ENCODE data around the gene KRTAP1-3.
"Not testable (repeated sequence)": the region's sequence is repeated elsewhere in the genome, so short reads cannot be mapped to it uniquely, and the experiment has no call there.

KRTAP1-3 gene

GRCh38 chr17:41034346-41034935 lies at the start of gene KRTAP1-3:
Gene KRTAP1-3, minus strand, starts transcription at chr17:41034874. Its CDS starts 53 bp downstream, at chr17:41034821.
- in situ Hi-C loops (cut with MboI; ENCODE audit: low sequenced_read_pairs): not testable (repeated sequence)

- in situ Hi-C loops (cut with MboI; ENCODE audit: low sequenced_read_pairs): not testable (repeated sequence)
Observed at GRCh38 chr17:41084100-41084856, 49.6 kb upstream of the KRTAP1-3 start, which contains the start of gene KRTAP4-7. Gene KRTAP4-7, plus strand, starts transcription at chr17:41084150. Its CDS starts 57 bp downstream, at chr17:41084207.

DNA sequence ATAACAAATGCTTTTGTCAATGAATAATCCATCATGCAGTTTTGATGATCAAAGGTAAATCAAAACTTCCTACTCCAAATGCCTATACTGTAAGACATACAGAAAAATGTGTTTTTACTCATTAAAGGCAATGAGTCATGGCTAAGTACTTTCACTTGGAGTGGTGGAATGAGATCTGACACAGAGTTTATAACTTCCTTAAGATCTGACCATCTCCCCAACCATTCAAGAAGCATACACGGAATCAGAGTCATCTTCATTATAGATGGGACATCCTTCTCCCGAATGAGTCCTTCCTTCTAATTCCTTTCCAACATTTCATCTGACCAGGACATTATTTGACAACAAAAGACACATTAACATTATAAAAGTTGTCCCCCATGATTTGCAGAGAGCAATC lies 48.8 kb upstream of the KRTAP1-3 start:
- in situ Hi-C loops (cut with MboI; ENCODE audit: low sequenced_read_pairs): not testable (repeated sequence)

- in situ Hi-C loops (cut with MboI; ENCODE audit: low sequenced_read_pairs): no loop called here
Observed at GRCh38 chr17:41082626-41083025, 48.0 kb upstream of the KRTAP1-3 start.

GRCh38 chr17:41076788-41077187 lies 42.1 kb upstream of the KRTAP1-3 start:
- in situ Hi-C loops (cut with MboI; ENCODE audit: low sequenced_read_pairs): no loop called here

DNA sequence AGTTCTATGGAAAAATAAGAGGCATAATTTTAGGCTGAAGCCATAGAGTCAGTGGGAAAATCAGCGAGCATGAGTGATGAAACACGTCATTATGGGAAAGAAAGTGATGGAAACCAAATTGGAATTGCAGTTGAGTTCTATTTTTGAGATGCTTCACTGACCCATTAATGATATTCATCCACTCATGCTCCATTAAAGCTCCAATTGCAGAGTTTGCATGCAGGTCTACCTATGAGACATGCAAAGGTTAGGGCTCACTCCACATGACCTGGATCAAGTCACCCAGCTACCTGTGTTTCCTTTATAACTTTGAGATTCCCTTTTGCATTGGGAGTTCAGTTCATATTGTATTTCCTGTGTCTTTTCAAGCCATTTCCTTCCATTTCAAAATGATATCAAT lies 39.0 kb upstream of the KRTAP1-3 start:
- in situ Hi-C loops (cut with MboI; ENCODE audit: low sequenced_read_pairs): no loop called here

DNA sequence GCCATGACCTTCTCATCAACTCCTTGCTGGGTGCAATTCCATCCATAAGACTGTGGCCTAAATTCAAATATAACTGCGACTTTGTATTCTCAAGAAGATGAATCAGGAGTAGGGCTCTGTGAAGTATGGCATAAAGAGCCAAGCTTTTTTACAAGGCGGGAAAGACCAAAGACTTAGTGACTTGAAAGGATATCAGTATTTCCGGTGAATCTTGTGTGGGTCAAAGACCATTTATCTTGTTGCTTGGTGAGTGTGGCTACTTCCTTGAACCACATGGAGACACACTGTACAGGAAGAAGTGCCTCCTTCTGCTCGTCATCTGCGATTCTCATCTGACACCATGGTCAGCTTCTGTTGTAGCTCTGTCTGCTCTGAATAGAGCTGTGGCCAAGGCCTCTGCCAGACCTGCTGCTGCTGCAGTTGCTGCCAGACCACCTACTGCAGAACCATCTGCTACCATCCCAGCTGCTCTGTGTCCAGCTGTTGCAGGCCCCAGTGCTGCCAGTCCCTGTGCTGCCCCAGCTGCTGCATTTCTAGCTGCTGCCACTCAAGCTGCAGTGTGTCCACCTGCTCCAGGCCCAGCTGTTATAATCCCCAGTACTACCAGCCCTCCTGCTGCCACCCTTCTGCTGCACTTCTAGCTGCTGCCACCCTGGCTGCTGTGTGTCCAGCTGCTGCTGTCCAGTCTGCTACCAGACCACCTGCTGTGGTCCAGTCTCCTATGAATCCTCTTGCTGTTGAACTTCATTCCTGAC lies 37.1 kb upstream of the KRTAP1-3 start:
- in situ Hi-C loops (cut with MboI; ENCODE audit: low sequenced_read_pairs): no loop called here

DNA sequence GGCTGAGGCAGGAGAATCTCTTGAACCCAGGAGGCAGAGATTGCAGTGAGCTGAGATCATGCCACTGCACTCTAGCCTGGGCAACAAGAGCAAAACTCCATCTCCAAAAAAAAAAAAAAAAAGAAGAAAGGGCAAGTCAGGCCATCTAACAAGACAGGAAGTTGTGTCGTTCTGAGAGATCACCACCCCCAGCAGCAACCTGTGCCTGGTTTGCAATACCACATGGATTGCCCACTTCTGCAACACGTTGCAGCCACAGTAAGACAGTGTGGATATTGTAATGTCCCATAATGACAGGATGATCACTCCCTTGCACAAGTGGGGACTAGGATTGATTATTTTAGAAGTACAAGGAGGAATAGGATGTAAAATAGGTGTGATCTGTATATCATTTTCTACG lies 34.4 kb upstream of the KRTAP1-3 start:
- in situ Hi-C loops (cut with MboI; ENCODE audit: low sequenced_read_pairs): no loop called here

- in situ Hi-C loops (cut with MboI; ENCODE audit: low sequenced_read_pairs): no loop called here
Observed at GRCh38 chr17:41067281-41067680, 32.6 kb upstream of the KRTAP1-3 start.

DNA sequence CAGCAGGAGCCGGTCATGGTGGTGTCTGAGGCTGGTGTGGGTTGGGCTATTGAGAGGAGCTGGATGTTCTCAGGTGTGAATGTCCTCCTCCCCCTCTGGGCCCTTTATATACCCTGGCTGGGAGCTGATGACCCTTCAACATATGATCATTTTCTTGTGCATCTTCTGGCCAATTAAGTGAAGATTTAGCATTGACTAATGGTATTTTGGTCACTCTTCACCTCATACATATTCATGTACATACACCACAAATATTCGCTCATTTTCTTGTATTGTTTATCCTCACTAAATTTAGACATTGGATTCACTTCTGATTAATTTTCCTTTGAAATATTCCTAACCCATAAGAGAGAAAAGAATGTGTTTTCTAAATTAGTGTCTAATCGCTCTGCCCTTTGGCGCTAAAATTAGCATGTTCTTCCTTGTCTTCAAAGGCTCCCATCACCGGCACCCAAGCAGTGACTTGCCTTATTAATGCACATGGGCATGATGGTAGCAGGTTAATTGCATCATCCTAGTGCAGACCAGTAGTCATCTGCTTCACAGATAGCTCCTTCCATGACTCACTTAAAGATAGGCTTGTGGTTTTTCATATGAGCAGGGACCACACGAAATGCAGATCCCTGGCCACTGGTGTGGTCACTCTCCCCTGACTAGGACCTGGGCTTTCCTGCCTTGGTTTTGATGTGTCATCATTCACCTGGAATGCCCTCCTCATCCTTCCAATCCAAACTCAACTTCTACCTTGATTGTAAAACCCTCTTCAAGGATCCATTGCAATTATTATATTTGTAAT lies 31.4 kb upstream of the KRTAP1-3 start, which contains the start of gene KRTAP2-4:
TSS of gene KRTAP2-4 (minus strand) at position 51 of the 796 bp plus-strand sequence. CDS start at position 17, 34 bp downstream.
- in situ Hi-C loops (cut with MboI; ENCODE audit: low sequenced_read_pairs): no loop called here

DNA sequence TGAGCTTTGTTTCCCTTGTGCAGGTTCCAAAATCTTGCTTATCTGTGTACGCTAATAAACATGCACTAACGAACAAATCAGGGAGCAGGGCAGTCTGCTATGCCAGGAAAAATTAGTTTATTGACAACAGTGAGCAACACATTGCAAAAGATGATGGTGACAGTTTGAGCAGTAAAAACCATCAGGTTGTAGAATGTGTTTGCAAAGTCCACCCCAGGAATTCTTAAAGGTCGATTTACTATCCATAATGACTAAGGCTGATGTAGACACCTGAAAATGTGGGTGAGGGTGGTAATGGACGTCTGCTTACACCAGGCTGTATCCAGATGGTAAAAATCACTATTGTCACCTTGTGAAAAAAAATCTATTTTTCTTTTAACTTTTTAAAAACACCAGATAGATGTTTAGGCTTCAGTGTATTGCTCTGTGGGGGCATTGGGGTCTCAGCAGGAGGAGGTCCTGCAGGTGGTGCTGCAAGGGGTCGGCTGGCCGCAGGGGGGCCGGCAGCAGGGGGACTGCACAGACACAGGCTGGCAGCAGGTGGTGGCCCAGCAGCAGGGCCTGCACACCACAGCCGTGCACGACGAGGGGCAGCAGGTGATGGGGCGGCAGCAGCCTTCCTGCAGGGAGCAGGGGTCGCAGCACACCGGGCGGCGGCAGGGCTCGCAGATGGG lies 30.5 kb upstream of the KRTAP1-3 start:
- in situ Hi-C loops (cut with MboI; ENCODE audit: low sequenced_read_pairs): not testable (repeated sequence)

- in situ Hi-C loops (cut with MboI; ENCODE audit: low sequenced_read_pairs): no loop called here
Observed at GRCh38 chr17:41064301-41064700, 29.6 kb upstream of the KRTAP1-3 start.

DNA sequence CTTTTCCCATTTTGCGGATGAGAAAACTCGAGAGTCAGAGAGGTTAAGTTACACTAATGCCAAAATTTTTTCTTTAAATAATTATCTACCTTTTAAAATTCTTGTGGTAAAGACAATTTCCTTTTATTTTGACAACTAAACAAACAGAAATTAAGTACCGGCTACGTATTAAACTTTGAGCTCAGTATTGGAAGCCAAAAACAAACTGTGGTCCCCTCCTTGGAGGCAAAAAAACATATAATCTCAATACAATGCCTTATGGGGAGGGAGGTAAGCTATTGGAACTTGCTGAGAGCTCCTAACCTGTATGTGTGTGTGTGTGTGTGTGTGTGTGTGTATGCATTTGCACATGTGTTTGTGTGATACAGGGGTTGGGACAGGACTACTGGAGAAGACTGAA lies 28.8 kb upstream of the KRTAP1-3 start:
- in situ Hi-C loops (cut with MboI; ENCODE audit: low sequenced_read_pairs): no loop called here

GRCh38 chr17:41061964-41062363 lies 27.3 kb upstream of the KRTAP1-3 start:
- in situ Hi-C loops (cut with MboI; ENCODE audit: low sequenced_read_pairs): no loop called here

- in situ Hi-C loops (cut with MboI; ENCODE audit: low sequenced_read_pairs): no loop called here
Observed at GRCh38 chr17:41060052-41060604, 25.5 kb upstream of the KRTAP1-3 start, which contains the start of gene KRTAP2-3. Gene KRTAP2-3, minus strand, starts transcription at chr17:41060114. Its CDS starts 64 bp downstream, at chr17:41060050.

- in situ Hi-C loops (cut with MboI; ENCODE audit: low sequenced_read_pairs): not testable (repeated sequence)
Observed at GRCh38 chr17:41059276-41060051, 24.8 kb upstream of the KRTAP1-3 start.

GRCh38 chr17:41058741-41059140 lies 24.1 kb upstream of the KRTAP1-3 start:
- in situ Hi-C loops (cut with MboI; ENCODE audit: low sequenced_read_pairs): no loop called here

- in situ Hi-C loops (cut with MboI; ENCODE audit: low sequenced_read_pairs): no loop called here
Observed at GRCh38 chr17:41057547-41057946, 22.9 kb upstream of the KRTAP1-3 start.

DNA sequence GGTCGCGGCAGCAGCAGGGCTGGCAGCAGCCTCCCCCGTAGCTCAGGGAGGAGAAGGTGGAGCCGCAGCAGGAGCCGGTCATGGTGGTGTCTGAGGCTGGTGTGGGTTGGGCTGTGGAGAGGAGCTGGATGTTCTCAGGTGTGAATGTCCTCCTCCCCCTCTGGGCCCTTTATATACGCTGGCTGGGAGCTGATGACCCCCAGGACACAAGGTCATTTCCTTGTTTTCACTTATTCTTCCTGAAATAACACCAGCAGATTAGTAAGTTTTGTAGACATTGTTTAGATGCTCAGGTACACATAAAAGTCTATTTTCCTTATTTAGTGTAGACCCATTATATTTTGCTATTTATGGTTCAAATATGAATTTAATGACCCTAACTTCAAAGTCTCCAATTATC lies 20.5 kb upstream of the KRTAP1-3 start, which contains the start of gene KRTAP2-2:
TSS of gene KRTAP2-2 (minus strand) at position 101 of the 400 bp plus-strand sequence. CDS start at position 82, 19 bp downstream.
- in situ Hi-C loops (cut with MboI; ENCODE audit: low sequenced_read_pairs): not testable (repeated sequence)
